Parathyroid adenoma (tissue), 2 donors: ENCODE results near the gene ARHGAP15.

Experiments
- H2AFZ ChIP-seq: fragments of 300-600 bp; sonication (generic); one replicate; pipeline ENCODE4 v1.7.0; 2017; ENCODE audit warnings: antibody characterized with exemption, mild to moderate bottlenecking
- H3K27ac ChIP-seq: fragments of 300-600 bp; sonication (generic); one replicate; pipeline ENCODE4 v1.7.0; 2017
- H3K27me3 ChIP-seq: fragments of 300-600 bp; sonication (generic); one replicate; pipeline ENCODE4 v1.7.0; 2017; ENCODE audit warnings: low read length; ENCODE audit not compliant: control insufficient read depth, insufficient read depth
- H3K36me3 ChIP-seq: fragments of 300-600 bp; sonication (generic); one replicate; pipeline ENCODE4 v1.7.0; 2017; ENCODE audit warnings: low read length; ENCODE audit not compliant: control insufficient read depth, insufficient read depth
- H3K4me1 ChIP-seq: fragments of 300-600 bp; sonication (generic); one replicate; pipeline ENCODE4 v1.7.0; 2017; ENCODE audit warnings: control low read depth
- H3K4me2 ChIP-seq: fragments of 300-600 bp; sonication (generic); one replicate; pipeline ENCODE4 v1.7.0; 2017; ENCODE audit warnings: low read length
- H3K4me3 ChIP-seq: fragments of 300-600 bp; sonication (generic); one replicate; pipeline ENCODE4 v1.7.0; 2017; ENCODE audit warnings: low read depth, low read length
- H3K79me2 ChIP-seq: fragments of 300-600 bp; sonication (generic); one replicate; pipeline ENCODE4 v1.7.0; 2017; ENCODE audit warnings: control low read depth
- H3K9ac ChIP-seq: fragments of 300-600 bp; sonication (generic); one replicate; pipeline ENCODE4 v1.7.0; 2017; ENCODE audit warnings: mild to moderate bottlenecking
- H3K9me3 ChIP-seq: fragments of 300-600 bp; sonication (generic); one replicate; pipeline ENCODE4 v1.7.0; 2017; ENCODE audit warnings: low read length; ENCODE audit not compliant: control insufficient read depth
- TF ChIP-seq, protein P1 (sequence below): fragments of 300-600 bp; sonication (generic); IDR thresholded peaks from one replicate; pipeline ENCODE4 v1.7.0; 2017; ENCODE audit warnings: antibody characterized with exemption, mild to moderate bottlenecking
- donor health status: primary hyperparathyroidism.

Gene ARHGAP15

DNA sequence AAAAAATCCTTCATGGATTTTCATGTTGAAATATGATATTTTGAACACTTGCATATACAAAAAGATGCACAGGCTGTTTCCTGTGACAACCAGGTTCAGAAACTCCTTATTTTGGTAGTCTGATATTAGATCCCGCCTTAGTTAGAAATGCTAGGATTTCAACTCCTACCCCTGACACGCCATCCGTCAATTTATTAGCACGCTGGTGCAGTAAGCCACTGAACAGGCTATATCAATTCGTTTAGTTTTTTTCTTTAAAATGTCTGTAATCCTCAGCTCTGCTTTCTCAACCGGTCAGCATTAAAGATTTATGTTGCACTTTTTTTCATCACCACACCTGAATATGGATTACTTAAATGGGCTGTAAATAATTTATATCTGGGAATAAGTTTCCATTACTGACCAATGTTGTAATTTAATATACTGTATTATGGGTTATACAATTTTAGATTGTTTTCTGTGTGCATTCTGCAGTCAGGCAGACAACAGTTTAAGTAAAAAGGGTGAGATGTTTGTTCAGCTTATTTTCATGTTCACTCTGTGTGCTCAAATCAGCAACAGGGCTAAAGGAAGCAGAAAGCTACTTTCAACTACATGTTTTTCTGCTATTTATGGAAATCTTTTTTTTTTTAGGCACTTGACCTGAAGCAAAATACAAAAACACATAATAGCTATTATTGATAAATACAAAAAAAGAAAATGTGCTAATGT is 227.7 kb downstream of the ARHGAP15 start:
- H3K4me1 ChIP-seq: no peaks in the 10 kb centered on the region
- H3K36me3 ChIP-seq: no peaks in the 10 kb centered on the region
- no peaks in the 10 kb centered on the region for H3K9me3 ChIP-seq
- TF ChIP-seq, protein P1, sequence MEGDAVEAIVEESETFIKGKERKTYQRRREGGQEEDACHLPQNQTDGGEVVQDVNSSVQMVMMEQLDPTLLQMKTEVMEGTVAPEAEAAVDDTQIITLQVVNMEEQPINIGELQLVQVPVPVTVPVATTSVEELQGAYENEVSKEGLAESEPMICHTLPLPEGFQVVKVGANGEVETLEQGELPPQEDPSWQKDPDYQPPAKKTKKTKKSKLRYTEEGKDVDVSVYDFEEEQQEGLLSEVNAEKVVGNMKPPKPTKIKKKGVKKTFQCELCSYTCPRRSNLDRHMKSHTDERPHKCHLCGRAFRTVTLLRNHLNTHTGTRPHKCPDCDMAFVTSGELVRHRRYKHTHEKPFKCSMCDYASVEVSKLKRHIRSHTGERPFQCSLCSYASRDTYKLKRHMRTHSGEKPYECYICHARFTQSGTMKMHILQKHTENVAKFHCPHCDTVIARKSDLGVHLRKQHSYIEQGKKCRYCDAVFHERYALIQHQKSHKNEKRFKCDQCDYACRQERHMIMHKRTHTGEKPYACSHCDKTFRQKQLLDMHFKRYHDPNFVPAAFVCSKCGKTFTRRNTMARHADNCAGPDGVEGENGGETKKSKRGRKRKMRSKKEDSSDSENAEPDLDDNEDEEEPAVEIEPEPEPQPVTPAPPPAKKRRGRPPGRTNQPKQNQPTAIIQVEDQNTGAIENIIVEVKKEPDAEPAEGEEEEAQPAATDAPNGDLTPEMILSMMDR: no peak
- no peak overlapping the region for H3K27ac ChIP-seq
- H3K4me3 ChIP-seq: no peak overlapping the region
- no peaks in the 10 kb centered on the region for H3K79me2 ChIP-seq
- H3K4me2 ChIP-seq: no peak overlapping the region
- H2AFZ ChIP-seq: no peak overlapping the region
- H3K9ac ChIP-seq: no peak overlapping the region
- H3K27me3 ChIP-seq: no peaks in the 10 kb centered on the region

- H3K9me3 ChIP-seq: no peaks in the 10 kb centered on the region
- H2AFZ ChIP-seq: no peak overlapping the region
- no peak overlapping the region for H3K4me3 ChIP-seq
- no peaks in the 10 kb centered on the region for H3K27me3 ChIP-seq
- H3K4me2 ChIP-seq: no peak overlapping the region
- no peak overlapping the region for H3K9ac ChIP-seq
- no peaks in the 10 kb centered on the region for H3K4me1 ChIP-seq
- H3K79me2 ChIP-seq: no peaks in the 10 kb centered on the region
- H3K36me3 ChIP-seq: no peaks in the 10 kb centered on the region
- TF ChIP-seq, protein P1: no peak
- no peak overlapping the region for H3K27ac ChIP-seq
Measured at GRCh38 chr2:143357966-143358365, 228.7 kb downstream of the ARHGAP15 start.

- H2AFZ ChIP-seq: no peak overlapping the region
- no peak overlapping the region for H3K27ac ChIP-seq
- H3K9ac ChIP-seq: no peak overlapping the region
- no peak overlapping the region for H3K4me2 ChIP-seq
- no peaks in the 10 kb centered on the region for H3K79me2 ChIP-seq
- no peaks in the 10 kb centered on the region for H3K4me1 ChIP-seq
- TF ChIP-seq, protein P1: no peak
- no peaks in the 10 kb centered on the region for H3K27me3 ChIP-seq
- no peak overlapping the region for H3K4me3 ChIP-seq
- H3K36me3 ChIP-seq: no peaks in the 10 kb centered on the region
- H3K9me3 ChIP-seq: no peaks in the 10 kb centered on the region
Measured at GRCh38 chr2:143361346-143361745, 232.1 kb downstream of the ARHGAP15 start.

GRCh38 chr2:143371616-143372015 is 242.4 kb downstream of the ARHGAP15 start:
- Histone ChIP-seq H3K27me3 (no peaks in the 10 kb centered on the region), H3K4me2 (no peak overlapping the region), H3K9ac (no peak overlapping the region), H3K9me3 (no peaks in the 10 kb centered on the region), H2AFZ (no peak overlapping the region), H3K4me1 (no peaks in the 10 kb centered on the region), H3K79me2 (no peaks in the 10 kb centered on the region), H3K36me3 (no peaks in the 10 kb centered on the region), H3K4me3 (no peak overlapping the region), H3K27ac (no peak overlapping the region)
- TF ChIP-seq, protein P1: no peak

DNA sequence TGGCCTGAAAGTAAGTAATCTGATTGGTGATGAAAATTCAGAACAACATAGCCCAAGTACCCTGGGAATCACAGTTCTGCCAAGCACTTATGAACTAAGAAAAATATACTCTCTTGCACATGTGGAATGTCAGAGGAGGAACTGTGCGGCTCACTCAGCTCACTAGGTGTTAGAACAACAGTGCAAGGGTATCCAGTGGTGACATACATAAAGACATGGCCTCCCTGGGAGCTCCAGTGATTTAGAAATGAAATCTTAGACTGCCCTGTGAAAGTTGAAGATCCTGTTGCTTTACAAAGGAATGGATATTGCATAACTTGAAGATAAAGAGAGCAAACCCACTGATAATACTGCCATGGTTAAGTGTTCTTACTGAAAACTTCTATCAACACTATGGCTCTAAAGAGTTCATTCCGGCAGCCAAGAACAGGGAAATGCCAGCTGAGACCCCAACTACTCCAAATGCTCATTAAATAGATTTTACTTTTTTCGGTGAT is 246.2 kb downstream of the ARHGAP15 start:
- no peaks in the 10 kb centered on the region for H3K79me2 ChIP-seq
- no peak overlapping the region for H3K4me2 ChIP-seq
- no peak overlapping the region for H3K4me3 ChIP-seq
- no peaks in the 10 kb centered on the region for H3K36me3 ChIP-seq
- H2AFZ ChIP-seq: no peak overlapping the region
- H3K27me3 ChIP-seq: no peaks in the 10 kb centered on the region
- no peak overlapping the region for H3K27ac ChIP-seq
- no peaks in the 10 kb centered on the region for H3K9me3 ChIP-seq
- H3K9ac ChIP-seq: no peak overlapping the region
- TF ChIP-seq, protein P1: no peak
- H3K4me1 ChIP-seq: no peaks in the 10 kb centered on the region
